ENCODE measurements around the gene SLC25A13. TPM values are rescaled to one million over a fixed set of nuclear protein-coding genes. Genes with fewer than 3 reads are reported as not detected.
A peak's percentile ranks its signal among the peaks of the same experiment; 100 is the strongest.

SLC25A13 gene
- total and polyA plus RNA-seq, 9 of the 15 experiments (the other 6 are each of a cell fraction or from before 2014, with no cell fraction given) = 21.4 to 80.2 (median 58.7) TPM

DNA sequence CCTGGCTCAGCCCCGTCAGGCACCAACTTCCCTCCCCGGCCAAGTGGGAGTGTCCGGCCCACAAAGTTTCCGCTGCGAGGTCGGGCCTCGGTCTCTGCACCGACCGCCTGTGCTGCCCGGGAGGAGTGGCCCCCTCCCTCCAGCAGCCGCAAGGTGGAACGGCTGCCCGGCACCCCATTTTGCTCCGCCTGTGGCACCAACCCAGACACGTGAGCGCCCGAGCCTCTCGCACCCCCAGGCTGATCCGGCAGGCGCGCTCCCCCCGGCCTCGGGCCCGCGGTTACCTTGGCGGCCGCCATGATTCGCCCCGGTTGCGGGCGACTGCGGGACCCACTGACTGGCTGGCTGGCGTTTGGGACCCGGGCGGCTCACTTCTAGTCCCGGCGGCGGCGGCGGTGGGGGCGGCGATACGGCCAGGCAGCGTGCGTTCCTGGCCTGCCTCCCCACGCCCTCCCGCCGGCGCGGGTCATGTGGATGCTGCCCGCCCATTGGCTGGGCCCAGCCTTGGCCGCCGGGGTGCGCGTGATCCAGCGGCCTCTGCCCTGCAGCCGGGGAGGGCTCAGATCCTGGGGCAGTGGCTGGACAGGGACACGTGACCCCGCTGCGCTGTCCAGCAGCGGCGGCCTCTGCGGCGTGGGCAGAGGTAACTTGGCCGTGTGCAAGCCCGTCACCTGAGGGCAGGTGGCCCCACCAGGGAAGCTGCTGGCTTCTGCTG lies at the start of gene SLC25A13 (continued):
- TF ChIP-seq CHAMP1 (IDR thresholded peaks at IDR 0.05) (no peak), CTBP1 (IDR thresholded peaks at IDR 0.05; ENCODE audit: borderline replicate concordance) (peak; percentile 88), FOXK1 (CRISPR knock-in tag; IDR thresholded peaks at IDR 0.05; ENCODE audit: borderline replicate concordance) (peak; percentile 83; the same call in 1 of the 2 replicates), IRF1 (CRISPR knock-in tag; IDR thresholded peaks at IDR 0.05; ENCODE audit: borderline replicate concordance) (peak; percentile 65; the same call in 1 of the 2 replicates), HINFP (tag; conservative IDR thresholded peaks at IDR 0.05; ENCODE audit: low read depth) (no peak), MNT (conservative IDR thresholded peaks at IDR 0.05) (peak; percentile 97 to 99), SOX6 (IDR thresholded peaks at IDR 0.05) (peak; percentile 66), ZNF586 (CRISPR knock-in tag; conservative IDR thresholded peaks at IDR 0.05) (no peak), RAD51 (IDR thresholded peaks at IDR 0.05; ENCODE audit: borderline replicate concordance, low read depth) (peak; percentile 98), MAFF (IDR thresholded peaks at IDR 0.05; ENCODE audit: low read length) (no peak), NCOA2 (IDR thresholded peaks at IDR 0.05; ENCODE audit: partially characterized antibody in 2 of 2) (no peak), SREBF1 (IDR thresholded peaks at IDR 0.05; ENCODE audit: borderline replicate concordance, low read depth, low read length) (0 out of 2 replicates have a peak, but pooled peaks have one; percentile 57), STAT5B (CRISPR knock-in tag; IDR thresholded peaks at IDR 0.05) (no peak)
- TF ChIP-seq, protein P1, sequence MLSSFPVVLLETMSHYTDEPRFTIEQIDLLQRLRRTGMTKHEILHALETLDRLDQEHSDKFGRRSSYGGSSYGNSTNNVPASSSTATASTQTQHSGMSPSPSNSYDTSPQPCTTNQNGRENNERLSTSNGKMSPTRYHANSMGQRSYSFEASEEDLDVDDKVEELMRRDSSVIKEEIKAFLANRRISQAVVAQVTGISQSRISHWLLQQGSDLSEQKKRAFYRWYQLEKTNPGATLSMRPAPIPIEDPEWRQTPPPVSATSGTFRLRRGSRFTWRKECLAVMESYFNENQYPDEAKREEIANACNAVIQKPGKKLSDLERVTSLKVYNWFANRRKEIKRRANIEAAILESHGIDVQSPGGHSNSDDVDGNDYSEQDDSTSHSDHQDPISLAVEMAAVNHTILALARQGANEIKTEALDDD (IDR thresholded peaks at IDR 0.05) = no peak
- TF ChIP-seq, protein P2, sequence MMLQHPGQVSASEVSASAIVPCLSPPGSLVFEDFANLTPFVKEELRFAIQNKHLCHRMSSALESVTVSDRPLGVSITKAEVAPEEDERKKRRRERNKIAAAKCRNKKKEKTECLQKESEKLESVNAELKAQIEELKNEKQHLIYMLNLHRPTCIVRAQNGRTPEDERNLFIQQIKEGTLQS (IDR thresholded peaks at IDR 0.05) = no peak
- TF ChIP-seq, protein P2 (CRISPR knock-in tag; conservative IDR thresholded peaks at IDR 0.05) = peak; percentile 86
- TF ChIP-seq, protein P3, sequence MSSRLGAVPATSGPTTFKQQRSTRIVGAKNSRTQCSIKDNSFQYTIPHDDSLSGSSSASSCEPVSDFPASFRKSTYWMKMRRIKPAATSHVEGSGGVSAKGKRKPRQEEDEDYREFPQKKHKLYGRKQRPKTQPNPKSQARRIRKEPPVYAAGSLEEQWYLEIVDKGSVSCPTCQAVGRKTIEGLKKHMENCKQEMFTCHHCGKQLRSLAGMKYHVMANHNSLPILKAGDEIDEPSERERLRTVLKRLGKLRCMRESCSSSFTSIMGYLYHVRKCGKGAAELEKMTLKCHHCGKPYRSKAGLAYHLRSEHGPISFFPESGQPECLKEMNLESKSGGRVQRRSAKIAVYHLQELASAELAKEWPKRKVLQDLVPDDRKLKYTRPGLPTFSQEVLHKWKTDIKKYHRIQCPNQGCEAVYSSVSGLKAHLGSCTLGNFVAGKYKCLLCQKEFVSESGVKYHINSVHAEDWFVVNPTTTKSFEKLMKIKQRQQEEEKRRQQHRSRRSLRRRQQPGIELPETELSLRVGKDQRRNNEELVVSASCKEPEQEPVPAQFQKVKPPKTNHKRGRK (tag; IDR thresholded peaks at IDR 0.05) = no peak

Data from K562 (cell line).